K562 (cell line): ENCODE data around the gene PEX11B. TPM values are rescaled to one million over a fixed set of nuclear protein-coding genes. Genes with fewer than 3 reads are reported as not detected.

Experiments used
- ASH1L ChIP-seq: fragments of 450-650 bp; IDR thresholded peaks from 2 replicates; pipeline ENCODE4 v1.6.1; 2018; ENCODE audit warnings: borderline replicate concordance, mild to moderate bottlenecking, low read depth; ENCODE audit not compliant: partially characterized antibody
- DACH1 ChIP-seq: fragments of 450-650 bp; IDR thresholded peaks from 2 replicates; pipeline ENCODE4 v1.6.1; 2018; ENCODE audit not compliant: partially characterized antibody
- E2F3 ChIP-seq: fragments of 250-450 bp; sonication (Bioruptor Pico); IDR thresholded peaks from 2 replicates; pipeline ENCODE4 v1.4.0; 2020; ENCODE audit warnings: mild to moderate bottlenecking
- LEF1 ChIP-seq: fragments of 450-650 bp; IDR thresholded peaks from 2 replicates; pipeline ENCODE4 v1.6.1; 2016; ENCODE audit warnings: mild to moderate bottlenecking
- MYC ChIP-seq, 2 experiments: fragments of 250-450 bp in 1 of 2; sonication (Bioruptor Pico) in 1 of 2; IDR thresholded peaks; 2 replicates each; pipeline versions ENCODE4 v1.5.1 to v1.6.1; 2012 to 2021; ENCODE audit warnings: low read depth in 2 of 2, borderline replicate concordance in 1 of 2, improper control_type of control experiment in 1 of 2, low read length in 1 of 2, mild to moderate bottlenecking in 1 of 2, moderate library complexity in 1 of 2
- POLR3A ChIP-seq: IDR thresholded peaks from 2 replicates; pipeline ENCODE4 v1.6.1; 2011; ENCODE audit warnings: borderline replicate concordance, mild to moderate bottlenecking, moderate library complexity; ENCODE audit not compliant: insufficient read length, insufficient read depth; ENCODE audit errors: extremely low read depth
- POLR3G ChIP-seq: IDR thresholded peaks from 2 replicates; pipeline ENCODE4 v1.6.1; 2011; ENCODE audit not compliant: insufficient read length, insufficient replicate concordance; ENCODE audit errors: extremely low read depth
- RBM25 ChIP-seq: fragments of 200-400 bp; formaldehyde crosslinking; IDR thresholded peaks from 2 replicates; pipeline ENCODE4 v1.6.1; 2018; ENCODE audit warnings: low read length, low read depth, moderate library complexity; ENCODE audit not compliant: severe bottlenecking
- SFPQ ChIP-seq: fragments of 200-400 bp; formaldehyde crosslinking; IDR thresholded peaks from 2 replicates; pipeline ENCODE4 v1.6.1; 2017; ENCODE audit warnings: mild to moderate bottlenecking, low read depth, low read length, moderate library complexity
- TFAP4 ChIP-seq: sonication (generic); formaldehyde crosslinking; IDR thresholded peaks from 2 replicates; pipeline ENCODE4 v1.8.0; 2022; ENCODE audit warnings: missing genetic modification reagents, mild to moderate bottlenecking, moderate library complexity, borderline replicate concordance
- ZKSCAN1 ChIP-seq: fragments of 150-350 bp; IDR thresholded peaks from 2 replicates; pipeline ENCODE4 v1.6.1; 2016; ENCODE audit warnings: low read depth, low read length
- ZNF3 ChIP-seq: fragments of 250-450 bp; sonication (Bioruptor Pico); IDR thresholded peaks from 2 replicates; pipeline ENCODE4 v1.5.0; 2021; ENCODE audit warnings: mild to moderate bottlenecking, moderate library complexity
- ZNF318 ChIP-seq, 2 experiments: fragments of 450-650 bp; IDR thresholded peaks; 2 replicates each; pipeline ENCODE4 v1.6.1; 2016; ENCODE audit warnings: mild to moderate bottlenecking in 2 of 2, borderline replicate concordance in 1 of 2, low read depth in 1 of 2, moderate library complexity in 1 of 2
- ZNF431 ChIP-seq: sonication (generic); formaldehyde crosslinking; IDR thresholded peaks from 2 replicates; pipeline ENCODE4 v1.8.0; 2022; ENCODE audit warnings: mild to moderate bottlenecking, missing genetic modification reagents
- ZNF707 ChIP-seq: fragments of 250-450 bp; sonication (Bioruptor Pico); conservative IDR thresholded peaks from 2 replicates; pipeline ENCODE4 v1.8.0; 2022; ENCODE audit warnings: inconsistent platforms, mild to moderate bottlenecking, moderate library complexity
- polyA plus RNA-seq, 8 experiments: library from polyadenylated mRNA; depleted of rRNA in 4 of 8; stranded (reverse) in 5 of 8; unstranded in 3 of 8; fragments of >200 nt; fragmentation: Nextera tagmentation in 2 of 8; fragmentation: Illumina TruSeq in 1 of 8; extraction: Ambion mirVana in 2 of 8; extraction: Trizol in 1 of 8; gene quantifications; 2 replicates each; pipeline versions ENCODE4 v1.2.1 to v1.2.3, GENCODE V29; 2011 to 2014; ENCODE audit warnings: inconsistent platforms in 1 of 8, missing spikeins in 1 of 8
- total RNA-seq, 7 experiments: library from RNA; depleted of rRNA in 6 of 7; stranded (reverse); fragments of >200 nt in 6 of 7; fragmentation: Illumina TruSeq in 2 of 7; extraction: Trizol in 2 of 7; gene quantifications; 2 replicates each; pipeline versions ENCODE4 v1.2.1 to v1.2.3, GENCODE V29; 2011 to 2021; ENCODE audit warnings: low replicate concordance in 1 of 7

PEX11B gene
- total and polyA plus RNA-seq, 9 of the 15 experiments (the other 6 are each of a cell fraction or from before 2014, with no cell fraction given): 13.2 to 60.0 (median 21.7) TPM

- TF ChIP-seq ZNF318 (IDR thresholded peaks at IDR 0.05; ENCODE audit: borderline replicate concordance in 1 of 2, low read depth in 1 of 2): no peak
- no peak for TF ChIP-seq ASH1L
- TF ChIP-seq TFAP4 (CRISPR knock-in tag): no peak
- TF ChIP-seq RBM25: no peak
- TF ChIP-seq ZNF431: peak; percentile 49; the same call in 1 of the 2 replicates
- TF ChIP-seq POLR3A: no peak
- TF ChIP-seq E2F3 (CRISPR knock-in tag): no peak
- TF ChIP-seq DACH1: no peak
- no peak for TF ChIP-seq ZNF3 (CRISPR knock-in tag)
- TF ChIP-seq ZNF707: no peak
- peak; percentile 2; the same call in 1 of the 2 replicates for TF ChIP-seq ZKSCAN1
- no peak for TF ChIP-seq SFPQ
- TF ChIP-seq MYC (IDR thresholded peaks at IDR 0.05; ENCODE audit: low read depth, low read length): peak; percentile 71; the same call in 1 of the 2 replicates
- TF ChIP-seq MYC (CRISPR knock-in tag; IDR thresholded peaks at IDR 0.05; ENCODE audit: borderline replicate concordance, low read depth): no peak
- TF ChIP-seq POLR3G: no peak
- no peak for TF ChIP-seq LEF1
Observed at GRCh38 chr1:145918144-145918991, at the start of gene PEX11B (continued).
